Stomach (tissue), 9 donors: ENCODE data around the gene FOSL2. TPM values are rescaled to one million over a fixed set of nuclear protein-coding genes. Genes with fewer than 3 reads are reported as not detected.
A peak's percentile ranks its signal among the peaks of the same experiment; 100 is the strongest.

Experiments used
- DNase-seq, 2 donors: peaks; one replicate each; pipeline versions ENCODE4 v3.0.0 to v3.0.0-alpha.2; 2013 to 2019
- H3K27ac ChIP-seq, 5 donors: fragments of 200-600 bp in 4 of 5; sonication (generic) in 4 of 5; one replicate each; pipeline ENCODE4 v1.5.1; 2013 to 2019; ENCODE audit warnings: mild to moderate bottlenecking in 1 of 5, moderate library complexity in 1 of 5
- H3K27me3 ChIP-seq, 3 donors: fragments of 200-600 bp; sonication (generic); one replicate each; pipeline ENCODE4 v1.5.1; 2017 to 2019; ENCODE audit warnings: mixed run types in 1 of 3
- H3K36me3 ChIP-seq, 4 donors: fragments of 200-600 bp; sonication (generic); 1 replicate in 3 of 4; 2 replicates in 1 of 4; pipeline ENCODE4 v1.5.1; 2016 to 2019
- H3K4me1 ChIP-seq, 4 donors: fragments of 200-600 bp; sonication (generic); one replicate each; pipeline ENCODE4 v1.5.1; 2016 to 2019
- H3K4me3 ChIP-seq, 4 donors: fragments of 200-600 bp; sonication (generic) in 3 of 4; one replicate each; pipeline ENCODE4 v1.5.1; 2016 to 2019; ENCODE audit warnings: mild to moderate bottlenecking in 1 of 4
- H3K9me3 ChIP-seq, 4 donors: fragments of 200-600 bp; sonication (generic); one replicate each; pipeline ENCODE4 v1.5.1; 2016 to 2019
- CTCF ChIP-seq, 7 experiments: fragments of 450-650 bp in 4 of 7; fragments of 200-600 bp in 3 of 7; sonication (generic) in 3 of 7; IDR thresholded peaks; one replicate each; pipeline ENCODE4 v1.5.1; 2016 to 2019; ENCODE audit warnings: antibody characterized with exemption in 7 of 7, control low read depth in 2 of 7, mild to moderate bottlenecking in 1 of 7
- EP300 ChIP-seq: sonication (generic); formaldehyde crosslinking; IDR thresholded peaks from one replicate; pipeline ENCODE4 v1.6.1; 2017; ENCODE audit warnings: antibody characterized with exemption
- POLR2A ChIP-seq, 4 donors: fragments of 450-650 bp; IDR thresholded peaks; one replicate each; pipeline ENCODE4 v1.6.1; 2016; ENCODE audit warnings: antibody characterized with exemption in 4 of 4, control low read depth in 2 of 4, mild to moderate bottlenecking in 1 of 4, moderate library complexity in 1 of 4
- POLR2AphosphoS5 ChIP-seq, 3 donors: sonication (generic); formaldehyde crosslinking; IDR thresholded peaks; one replicate each; pipeline ENCODE4 v1.6.1; 2016; ENCODE audit warnings: antibody characterized with exemption in 3 of 3
- WGBS, 5 donors: extraction: QIAGEN DNeasy Blood & Tissue Kit in 3 of 5; methylation state at CpG; one replicate each; pipeline versions ENCODE4 v1.1.5 to v1.1.7; 2013 to 2018; 5-methylcytosine and 5-hydroxymethylcytosine counted together
- intact Hi-C: fragments of 100-400 bp; cut with DNase I; formaldehyde crosslinking; loops from one replicate; pipeline ENCODE4 v1.15.1; 2023; ENCODE audit warnings: low total_unique reads
- polyA plus RNA-seq, 3 donors: library from polyadenylated mRNA; stranded (reverse); fragments of 200-250 nt; gene quantifications; one replicate each; pipeline ENCODE4 v1.2.3, GENCODE V29; 2013
- total RNA-seq, 5 donors: library from RNA; depleted of rRNA; stranded (reverse); fragments of >200 nt; gene quantifications; one replicate each; pipeline versions ENCODE4 v1.1.0 to v1.2.3, GENCODE V29; 2014 to 2016
- donor health status: healthy with polysubstance abuse.
- donor health status: Bipolar disorder and iron deficiency.
- donor health status: healthy.

The FOSL2 gene
- total and polyA plus RNA-seq, 8 donors: 24.4 to 227 (median 71.2) TPM

- no peaks in the 10 kb centered on the region for H3K9me3 ChIP-seq
- H3K36me3 ChIP-seq: no peaks in the 10 kb centered on the region
- no peaks in the 10 kb centered on the region for H3K27me3 ChIP-seq
- TF ChIP-seq EP300 (no peak), CTCF (IDR thresholded peaks at IDR 0.05) (no peak)
- no peak overlapping the region for H3K27ac ChIP-seq
- no peak overlapping the region for H3K4me3 ChIP-seq
- intact Hi-C loops: no loop called here
- H3K4me1 ChIP-seq: peaks cover 0 to 11% (median 0%) of the 10 kb centered on the region in 4 donors
- no peak for DNase-seq
- WGBS, 5 donors: 84 to 98% (median 94%) methylated on average over 13 to 14 of the region's 14 CpGs
These were observed 47.1 kb downstream of the FOSL2 start for GRCh38 chr2:28439763-28440162.

GRCh38 chr2:28442328-28442727 is 49.7 kb downstream of the FOSL2 start:
- TF ChIP-seq CTCF (IDR thresholded peaks at IDR 0.05): no peak
- no peak for TF ChIP-seq EP300
- TF ChIP-seq POLR2A (IDR thresholded peaks at IDR 0.05): no peak
- no peak for TF ChIP-seq POLR2AphosphoS5 (IDR thresholded peaks at IDR 0.05)
- Histone ChIP-seq H3K9me3 (no peaks in the 10 kb centered on the region), H3K4me3 (no peak overlapping the region), H3K27ac (no peak overlapping the region), H3K27me3 (no peaks in the 10 kb centered on the region), H3K4me1 (peaks cover 0 to 9% (median 0%) of the 10 kb centered on the region in 4 donors), H3K36me3 (no peaks in the 10 kb centered on the region)
- WGBS, 5 donors: 55 to 71% (median 62%) methylated on average over 3 of the region's 3 CpGs
- intact Hi-C loops: no loop called here
- DNase-seq: no peak

GRCh38 chr2:28444956-28445355 is 52.3 kb downstream of the FOSL2 start:
- Histone ChIP-seq H3K27me3 (no peaks in the 10 kb centered on the region), H3K9me3 (no peaks in the 10 kb centered on the region), H3K27ac (no peak overlapping the region), H3K36me3 (no peaks in the 10 kb centered on the region), H3K4me3 (no peak overlapping the region), H3K4me1 (peaks cover 0 to 29% (median 0%) of the 10 kb centered on the region in 4 donors)
- no peak for DNase-seq
- TF ChIP-seq CTCF (IDR thresholded peaks at IDR 0.05) (no peak), POLR2AphosphoS5 (IDR thresholded peaks at IDR 0.05) (no peak), POLR2A (IDR thresholded peaks at IDR 0.05) (no peak), EP300 (no peak)
- intact Hi-C loops: no loop called here
- WGBS, 5 donors: 89 to 96% (median 91%) methylated on average over 4 of the region's 4 CpGs

- Histone ChIP-seq H3K4me3 (no peak overlapping the region), H3K9me3 (no peaks in the 10 kb centered on the region), H3K4me1 (peaks cover 0 to 32% (median 0%) of the 10 kb centered on the region in 4 donors), H3K27ac (no peak overlapping the region), H3K36me3 (no peaks in the 10 kb centered on the region), H3K27me3 (no peaks in the 10 kb centered on the region)
- WGBS, 5 donors: 42 to 66% (median 54%) methylated on average over 7 of the region's 7 CpGs
- intact Hi-C loops: no loop called here
- DNase-seq: no peak
- no peak for TF ChIP-seq CTCF (IDR thresholded peaks at IDR 0.05)
- TF ChIP-seq POLR2AphosphoS5 (IDR thresholded peaks at IDR 0.05): peak in 1 of 3 donors; percentile 32
- TF ChIP-seq POLR2A (IDR thresholded peaks at IDR 0.05): no peak
- no peak for TF ChIP-seq EP300
These were observed 53.0 kb downstream of the FOSL2 start for GRCh38 chr2:28445448-28446258.
